OCI-LY7 (cell line): Measurements from ENCODE around the gene NFIA. TPM values are rescaled to one million over a fixed set of nuclear protein-coding genes. Genes with fewer than 3 reads are reported as not detected.

Source experiments
- BruUV-seq: library from RNA; stranded (reverse); fragments of 400-500 nt; replicated peaks from 2 replicates; lab custom pipeline; 2021; lab: Mats Ljungman, UMichigan
- CTCF ChIA-PET: fragments of 300-600 bp; sonication (Branson Sonifier 250); formaldehyde crosslinking; loops from one replicate; lab custom pipeline; 2022; ENCODE audit warnings: antibody characterized with exemption; ENCODE audit not compliant: unreplicated experiment; lab: Charles Lee
- POLR2A ChIA-PET: fragments of 300-600 bp; sonication (Branson Sonifier 250); formaldehyde crosslinking; loops from one replicate; lab custom pipeline; 2022; ENCODE audit warnings: antibody characterized with exemption; lab: Charles Lee
- DNase-seq: peaks from one replicate; pipeline ENCODE4 v3.0.0-alpha.2; 2015; ENCODE audit warnings: low spot score
- H2AFZ ChIP-seq: fragments of 200-600 bp; sonication (generic), shearing (Covaris generic); 2 replicates; pipeline ENCODE4 v1.6.1; 2014; ENCODE audit warnings: mild to moderate bottlenecking, antibody characterized with exemption, low read length, moderate library complexity
- H3K27ac ChIP-seq: fragments of 200-600 bp; sonication (generic); 2 replicates; pipeline ENCODE4 v1.5.1; 2014; ENCODE audit warnings: mixed run types, low read depth, mild to moderate bottlenecking, moderate library complexity, low read length, inconsistent platforms; ENCODE audit not compliant: poor library complexity, severe bottlenecking
- H3K36me3 ChIP-seq: fragments of 200-600 bp; sonication (generic); 2 replicates; pipeline ENCODE4 v1.6.1; 2014; ENCODE audit warnings: mild to moderate bottlenecking, antibody characterized with exemption, low read length, moderate library complexity, mixed read lengths; ENCODE audit not compliant: insufficient read depth
- H3K4me1 ChIP-seq: fragments of 200-600 bp; sonication (generic); 2 replicates; pipeline ENCODE4 v1.5.1; 2014; ENCODE audit warnings: mild to moderate bottlenecking, low read length; ENCODE audit not compliant: insufficient read depth, poor library complexity, severe bottlenecking
- H3K4me2 ChIP-seq: fragments of 200-600 bp; sonication (generic); 2 replicates; pipeline ENCODE4 v1.6.1; 2014; ENCODE audit warnings: mild to moderate bottlenecking, low read length
- H3K4me3 ChIP-seq: fragments of 200-600 bp; sonication (generic); 2 replicates; pipeline ENCODE4 v1.5.1; 2014; ENCODE audit warnings: mild to moderate bottlenecking, low read depth, low read length; ENCODE audit not compliant: poor library complexity, severe bottlenecking
- H3K79me2 ChIP-seq: fragments of 200-600 bp; sonication (generic); 2 replicates; pipeline ENCODE4 v1.6.1; 2016; ENCODE audit warnings: low read depth, mild to moderate bottlenecking, low read length, moderate library complexity, mixed read lengths; ENCODE audit not compliant: insufficient read depth
- H3K9me2 ChIP-seq: fragments of 200-600 bp; sonication (generic); 2 replicates; pipeline ENCODE4 v1.6.1; 2016; ENCODE audit warnings: mild to moderate bottlenecking, low read length, mixed read lengths; ENCODE audit not compliant: insufficient read depth
- H3K9me3 ChIP-seq: fragments of 200-600 bp; sonication (generic); 2 replicates; pipeline ENCODE4 v1.6.1; 2014; ENCODE audit warnings: mild to moderate bottlenecking, mixed run types, low read length, mixed read lengths
- H4K20me1 ChIP-seq: fragments of 200-600 bp; sonication (generic); 2 replicates; pipeline ENCODE4 v1.6.1; 2014; ENCODE audit warnings: mild to moderate bottlenecking, antibody characterized with exemption, low read length, moderate library complexity, mixed read lengths; ENCODE audit not compliant: insufficient read depth
- EZH2phosphoT487 ChIP-seq: fragments of 200-600 bp; sonication (generic); IDR thresholded peaks from 2 replicates; pipeline ENCODE4 v1.6.1; 2018; ENCODE audit warnings: low read depth, borderline replicate concordance, mild to moderate bottlenecking, mixed run types, antibody characterized with exemption, low read length, moderate library complexity, mixed read lengths
- intact Hi-C: fragments of 100-400 bp; cut with micrococcal nuclease; formaldehyde crosslinking; loops from one replicate; pipeline ENCODE4 v1.10.0; 2022; ENCODE audit not compliant: unreplicated experiment
- total RNA-seq, 2 experiments: library from RNA; depleted of rRNA in 1 of 2; stranded (reverse); fragments of >200 nt in 1 of 2; shearing (Covaris generic) in 1 of 2; gene quantifications; 2 replicates each; pipeline ENCODE4 v1.2.3, GENCODE V29; 2014 to 2022
- TF ChIP-seq, protein P1 (sequence below): fragments of 200-600 bp; sonication (generic); conservative IDR thresholded peaks from 2 replicates; pipeline ENCODE4 v1.5.1; 2014; ENCODE audit warnings: mild to moderate bottlenecking, antibody characterized with exemption, low read length, moderate library complexity, mixed read lengths

NFIA gene
- total RNA-seq, 2 experiments from 2014 or later = 2.8 to 18.8 TPM

GRCh38 chr1:61273861-61274260 lies 191.5 kb downstream of the NFIA start:
- intact Hi-C loops = no loop called here
- no peak overlapping the region for H3K27ac ChIP-seq
- H3K9me3 ChIP-seq = no peaks in the 10 kb centered on the region
- no peaks in the 10 kb centered on the region for H3K36me3 ChIP-seq
- no peak overlapping the region for H2AFZ ChIP-seq
- H3K4me1 ChIP-seq = no peaks in the 10 kb centered on the region
- no peaks in the 10 kb centered on the region for H3K9me2 ChIP-seq
- BruUV-seq = no TSS peak
- H3K79me2 ChIP-seq = no peaks in the 10 kb centered on the region
- DNase-seq = no peak
- no peak overlapping the region for H3K4me2 ChIP-seq
- TF ChIP-seq, protein P1, sequence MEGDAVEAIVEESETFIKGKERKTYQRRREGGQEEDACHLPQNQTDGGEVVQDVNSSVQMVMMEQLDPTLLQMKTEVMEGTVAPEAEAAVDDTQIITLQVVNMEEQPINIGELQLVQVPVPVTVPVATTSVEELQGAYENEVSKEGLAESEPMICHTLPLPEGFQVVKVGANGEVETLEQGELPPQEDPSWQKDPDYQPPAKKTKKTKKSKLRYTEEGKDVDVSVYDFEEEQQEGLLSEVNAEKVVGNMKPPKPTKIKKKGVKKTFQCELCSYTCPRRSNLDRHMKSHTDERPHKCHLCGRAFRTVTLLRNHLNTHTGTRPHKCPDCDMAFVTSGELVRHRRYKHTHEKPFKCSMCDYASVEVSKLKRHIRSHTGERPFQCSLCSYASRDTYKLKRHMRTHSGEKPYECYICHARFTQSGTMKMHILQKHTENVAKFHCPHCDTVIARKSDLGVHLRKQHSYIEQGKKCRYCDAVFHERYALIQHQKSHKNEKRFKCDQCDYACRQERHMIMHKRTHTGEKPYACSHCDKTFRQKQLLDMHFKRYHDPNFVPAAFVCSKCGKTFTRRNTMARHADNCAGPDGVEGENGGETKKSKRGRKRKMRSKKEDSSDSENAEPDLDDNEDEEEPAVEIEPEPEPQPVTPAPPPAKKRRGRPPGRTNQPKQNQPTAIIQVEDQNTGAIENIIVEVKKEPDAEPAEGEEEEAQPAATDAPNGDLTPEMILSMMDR = no peak
- no peak for TF ChIP-seq EZH2phosphoT487
- no peak overlapping the region for H3K4me3 ChIP-seq
- H4K20me1 ChIP-seq = no peaks in the 10 kb centered on the region; the same call in 1 of the 2 replicates
- ChIA-PET CTCF (no interaction called here), POLR2A (no interaction called here)

- POLR2A ChIA-PET = no interaction called here
- no peak overlapping the region for H2AFZ ChIP-seq
- BruUV-seq = no TSS peak
- H3K4me1 ChIP-seq = no peaks in the 10 kb centered on the region
- H3K4me3 ChIP-seq = no peak overlapping the region
- CTCF ChIA-PET = no interaction called here
- no peak for DNase-seq
- no peaks in the 10 kb centered on the region for H3K9me3 ChIP-seq
- no peak overlapping the region for H3K4me2 ChIP-seq
- H3K9me2 ChIP-seq = no peaks in the 10 kb centered on the region
- no peaks in the 10 kb centered on the region; the same call in 1 of the 2 replicates for H4K20me1 ChIP-seq
- intact Hi-C loops = no loop called here
- no peak overlapping the region for H3K27ac ChIP-seq
- H3K79me2 ChIP-seq = no peaks in the 10 kb centered on the region
- no peak for TF ChIP-seq EZH2phosphoT487
- TF ChIP-seq, protein P1 = no peak
- H3K36me3 ChIP-seq = no peaks in the 10 kb centered on the region
These were observed 192.6 kb downstream of the NFIA start for GRCh38 chr1:61274939-61275338.

DNA sequence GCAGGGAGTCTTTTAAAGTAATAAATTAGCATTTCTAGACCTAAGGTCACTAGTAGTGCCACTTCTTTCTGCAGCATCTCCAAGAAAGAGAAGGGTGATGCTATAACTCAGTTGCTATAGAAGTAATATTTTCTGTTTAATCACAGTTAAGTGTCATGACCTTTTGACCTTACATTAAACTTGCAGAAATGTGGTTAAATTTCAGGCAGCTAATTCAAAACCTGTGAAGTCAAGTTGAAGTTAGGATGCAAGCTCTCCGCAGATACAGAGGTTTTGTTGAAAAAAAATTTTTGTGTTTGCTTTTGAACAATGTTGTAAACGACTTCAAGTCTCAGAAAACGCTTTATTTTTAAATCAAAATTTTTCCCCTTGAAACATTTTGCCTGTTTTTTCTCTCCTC lies 193.9 kb downstream of the NFIA start:
- ChIA-PET CTCF (no interaction called here), POLR2A (no interaction called here)
- no peaks in the 10 kb centered on the region for H3K36me3 ChIP-seq
- H3K9me3 ChIP-seq = no peaks in the 10 kb centered on the region
- no peaks in the 10 kb centered on the region for H3K79me2 ChIP-seq
- no peak overlapping the region for H3K27ac ChIP-seq
- H4K20me1 ChIP-seq = no peaks in the 10 kb centered on the region; the same call in 1 of the 2 replicates
- intact Hi-C loops = no loop called here
- BruUV-seq = no TSS peak
- H2AFZ ChIP-seq = no peak overlapping the region
- DNase-seq = no peak
- H3K9me2 ChIP-seq = no peaks in the 10 kb centered on the region
- no peak overlapping the region for H3K4me2 ChIP-seq
- no peak overlapping the region for H3K4me3 ChIP-seq
- no peaks in the 10 kb centered on the region for H3K4me1 ChIP-seq
- TF ChIP-seq EZH2phosphoT487 = no peak
- TF ChIP-seq, protein P1 = no peak
